ENCODE measurements around the gene MTRF1.

Gene MTRF1

DNA sequence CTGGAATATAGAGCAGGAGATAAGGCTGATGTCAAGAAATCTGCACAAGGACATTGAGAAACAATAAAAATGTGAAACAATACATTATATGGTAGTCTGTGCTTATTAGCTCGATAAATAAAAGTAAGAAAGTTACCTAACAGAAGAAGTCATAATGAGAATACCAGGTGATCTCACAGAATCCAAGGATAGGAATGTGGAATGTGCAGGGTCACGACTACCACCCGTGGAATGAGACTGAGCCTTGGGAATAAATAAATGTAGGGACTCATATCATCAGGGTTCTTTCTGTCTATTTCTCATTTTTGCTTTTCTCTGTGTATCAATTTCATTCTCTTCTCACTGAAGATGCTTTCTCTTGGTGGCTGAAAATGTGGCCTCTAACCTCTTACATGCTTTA lies 43.0 kb downstream of the MTRF1 start:
- TF ChIP-seq, protein P1, sequence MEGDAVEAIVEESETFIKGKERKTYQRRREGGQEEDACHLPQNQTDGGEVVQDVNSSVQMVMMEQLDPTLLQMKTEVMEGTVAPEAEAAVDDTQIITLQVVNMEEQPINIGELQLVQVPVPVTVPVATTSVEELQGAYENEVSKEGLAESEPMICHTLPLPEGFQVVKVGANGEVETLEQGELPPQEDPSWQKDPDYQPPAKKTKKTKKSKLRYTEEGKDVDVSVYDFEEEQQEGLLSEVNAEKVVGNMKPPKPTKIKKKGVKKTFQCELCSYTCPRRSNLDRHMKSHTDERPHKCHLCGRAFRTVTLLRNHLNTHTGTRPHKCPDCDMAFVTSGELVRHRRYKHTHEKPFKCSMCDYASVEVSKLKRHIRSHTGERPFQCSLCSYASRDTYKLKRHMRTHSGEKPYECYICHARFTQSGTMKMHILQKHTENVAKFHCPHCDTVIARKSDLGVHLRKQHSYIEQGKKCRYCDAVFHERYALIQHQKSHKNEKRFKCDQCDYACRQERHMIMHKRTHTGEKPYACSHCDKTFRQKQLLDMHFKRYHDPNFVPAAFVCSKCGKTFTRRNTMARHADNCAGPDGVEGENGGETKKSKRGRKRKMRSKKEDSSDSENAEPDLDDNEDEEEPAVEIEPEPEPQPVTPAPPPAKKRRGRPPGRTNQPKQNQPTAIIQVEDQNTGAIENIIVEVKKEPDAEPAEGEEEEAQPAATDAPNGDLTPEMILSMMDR (conservative IDR thresholded peaks at IDR 0.05; ENCODE audit: low read length), result no peak
- no peak for TF ChIP-seq EZH2phosphoT487 (IDR thresholded peaks at IDR 0.05; ENCODE audit: borderline replicate concordance)
- Histone ChIP-seq H3K9me2 (replicated peaks; ENCODE audit: low read depth, low read length) (no peaks in the 10 kb centered on the region), H2AFZ (ENCODE audit: low read length) (no peak overlapping the region), H3K4me1 (ENCODE audit: insufficient read depth, low read length, poor library complexity, severe bottlenecking) (no peaks in the 10 kb centered on the region), H3K36me3 (ENCODE audit: insufficient read depth, low read length) (peaks cover 4% of the 10 kb centered on the region; the same call in 1 of the 2 replicates), H3K79me2 (ENCODE audit: insufficient read depth, low read length) (no peaks in the 10 kb centered on the region), H3K4me2 (ENCODE audit: low read depth, low read length, poor library complexity, severe bottlenecking) (no peak overlapping the region), H3K4me3 (ENCODE audit: low read length, poor library complexity, severe bottlenecking) (no peak overlapping the region), H3F3A (ENCODE audit: low read depth) (no peaks in the 10 kb centered on the region), H3K9me3 (ENCODE audit: insufficient read depth, low read depth, low read length) (no peaks in the 10 kb centered on the region), H4K20me1 (ENCODE audit: insufficient read depth, low read length, poor library complexity, severe bottlenecking) (no peaks in the 10 kb centered on the region), H3K27me3 (ENCODE audit: insufficient read depth, low read length, poor library complexity, severe bottlenecking) (no peaks in the 10 kb centered on the region), H3K9ac (ENCODE audit: low read depth, low read length, poor library complexity, severe bottlenecking) (no peak overlapping the region)

DNA sequence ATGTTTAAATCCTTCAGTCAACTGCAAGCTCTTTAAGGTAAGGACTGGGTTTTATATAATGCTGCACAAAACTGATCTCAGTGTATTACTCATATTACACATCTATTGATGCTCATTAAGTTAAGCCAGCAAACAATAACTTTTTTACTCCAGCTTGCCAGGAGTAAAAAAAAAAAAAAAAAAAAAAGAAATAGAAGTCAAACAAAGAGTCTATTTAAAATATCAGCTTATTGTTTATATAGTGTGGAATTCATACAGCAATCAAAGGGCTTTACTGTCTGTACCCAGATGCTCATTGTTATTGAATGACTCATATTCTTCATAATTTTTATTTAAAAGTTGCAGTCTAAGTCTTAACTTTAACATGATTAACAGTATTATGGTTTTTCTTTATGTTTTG lies 47.2 kb downstream of the MTRF1 start:
- Histone ChIP-seq H4K20me1 (ENCODE audit: insufficient read depth, low read length, poor library complexity, severe bottlenecking) (no peaks in the 10 kb centered on the region), H3K36me3 (ENCODE audit: insufficient read depth, low read length) (no peaks in the 10 kb centered on the region), H3K9me2 (replicated peaks; ENCODE audit: low read depth, low read length) (no peaks in the 10 kb centered on the region), H3K9me3 (ENCODE audit: insufficient read depth, low read depth, low read length) (peaks cover 3% of the 10 kb centered on the region; the same call in 1 of the 2 replicates), H3K4me2 (ENCODE audit: low read depth, low read length, poor library complexity, severe bottlenecking) (no peak overlapping the region), H3K27me3 (ENCODE audit: insufficient read depth, low read length, poor library complexity, severe bottlenecking) (no peaks in the 10 kb centered on the region), H3F3A (ENCODE audit: low read depth) (no peaks in the 10 kb centered on the region), H3K9ac (ENCODE audit: low read depth, low read length, poor library complexity, severe bottlenecking) (no peak overlapping the region), H3K4me1 (ENCODE audit: insufficient read depth, low read length, poor library complexity, severe bottlenecking) (no peaks in the 10 kb centered on the region), H2AFZ (ENCODE audit: low read length) (no peak overlapping the region), H3K4me3 (ENCODE audit: low read length, poor library complexity, severe bottlenecking) (no peak overlapping the region), H3K79me2 (ENCODE audit: insufficient read depth, low read length) (no peaks in the 10 kb centered on the region)
- TF ChIP-seq, protein P1 (conservative IDR thresholded peaks at IDR 0.05; ENCODE audit: low read length), result no peak
- TF ChIP-seq EZH2phosphoT487 (IDR thresholded peaks at IDR 0.05; ENCODE audit: borderline replicate concordance), result no peak

DNA sequence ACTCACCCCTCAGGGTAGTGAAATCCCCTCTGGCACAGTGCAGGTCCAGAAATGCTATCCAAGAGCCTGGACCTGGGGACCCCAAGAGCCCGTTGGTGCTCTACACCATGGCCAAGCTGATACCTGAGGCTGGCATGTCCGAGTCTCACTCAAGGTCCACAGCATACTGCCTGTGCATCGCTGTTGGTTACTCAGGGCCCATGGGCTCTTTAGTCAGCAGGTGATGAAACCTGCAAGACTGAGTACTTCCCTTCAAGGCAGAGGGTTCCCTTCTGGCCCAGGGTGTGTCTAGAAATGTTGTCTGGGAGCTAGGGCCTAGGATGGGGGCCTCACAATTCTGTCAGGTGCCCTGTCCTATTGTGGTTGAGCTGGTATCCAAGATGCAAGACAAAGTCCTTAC lies 49.5 kb downstream of the MTRF1 start:
- Histone ChIP-seq H2AFZ (ENCODE audit: low read length) (no peak overlapping the region), H4K20me1 (ENCODE audit: insufficient read depth, low read length, poor library complexity, severe bottlenecking) (no peaks in the 10 kb centered on the region), H3K4me2 (ENCODE audit: low read depth, low read length, poor library complexity, severe bottlenecking) (no peak overlapping the region), H3K4me3 (ENCODE audit: low read length, poor library complexity, severe bottlenecking) (no peak overlapping the region), H3K4me1 (ENCODE audit: insufficient read depth, low read length, poor library complexity, severe bottlenecking) (no peaks in the 10 kb centered on the region), H3K9ac (ENCODE audit: low read depth, low read length, poor library complexity, severe bottlenecking) (no peak overlapping the region), H3K9me3 (ENCODE audit: insufficient read depth, low read depth, low read length) (peaks cover 6% of the 10 kb centered on the region; the same call in 1 of the 2 replicates), H3K27me3 (ENCODE audit: insufficient read depth, low read length, poor library complexity, severe bottlenecking) (no peaks in the 10 kb centered on the region), H3K79me2 (ENCODE audit: insufficient read depth, low read length) (no peaks in the 10 kb centered on the region), H3F3A (ENCODE audit: low read depth) (no peaks in the 10 kb centered on the region), H3K36me3 (ENCODE audit: insufficient read depth, low read length) (no peaks in the 10 kb centered on the region), H3K9me2 (replicated peaks; ENCODE audit: low read depth, low read length) (no peaks in the 10 kb centered on the region)
- no peak for TF ChIP-seq EZH2phosphoT487 (IDR thresholded peaks at IDR 0.05; ENCODE audit: borderline replicate concordance)
- TF ChIP-seq, protein P1 (conservative IDR thresholded peaks at IDR 0.05; ENCODE audit: low read length), result no peak
